Measurements from ENCODE around the gene CBFB.
A peak's percentile ranks its signal among the peaks of the same experiment; 100 is the strongest.

Gene CBFB

DNA sequence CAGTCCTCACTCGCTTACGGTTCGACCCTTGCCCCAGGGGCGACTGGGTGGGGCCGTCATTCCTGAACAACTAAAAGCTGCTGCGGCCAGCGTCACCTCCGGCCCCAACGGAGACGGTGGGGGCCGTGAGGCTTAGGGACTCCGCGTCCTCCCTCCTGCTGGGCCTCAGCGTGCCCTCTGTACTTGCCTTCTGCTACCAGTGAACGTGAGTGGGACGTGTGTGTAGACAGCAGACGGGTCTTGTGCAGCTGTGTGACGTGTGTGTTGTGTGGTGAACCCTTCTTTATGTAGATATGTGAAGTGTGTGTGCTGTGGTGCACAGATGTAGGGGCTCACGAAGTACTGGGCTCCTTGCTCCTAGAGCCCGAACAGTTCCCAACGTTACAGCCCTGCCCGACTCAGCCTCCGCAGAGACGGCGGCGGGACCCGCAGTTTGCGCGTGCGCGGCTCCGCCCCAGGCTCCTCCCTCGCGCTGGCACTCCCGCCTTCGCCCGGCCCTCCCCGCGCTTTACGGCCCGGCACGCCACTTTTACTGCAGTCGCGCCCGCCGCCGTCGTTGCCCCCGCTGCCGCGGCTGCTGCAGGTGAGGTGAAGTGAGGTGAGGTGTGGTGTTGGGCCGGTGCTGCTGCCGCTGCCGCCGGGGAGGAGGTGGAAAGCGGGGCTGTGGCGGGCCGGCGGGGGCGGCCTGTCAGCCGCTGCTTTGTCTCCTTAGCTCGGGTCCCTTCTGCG, 80.6 kb downstream of the CBFB start, which contains the start of gene PHAF1:
Gene PHAF1 (plus strand): TSS at position 535 of the 729 bp plus-strand sequence. CDS start 235 bp downstream, outside the sequence.
- TF ChIP-seq, protein P1, sequence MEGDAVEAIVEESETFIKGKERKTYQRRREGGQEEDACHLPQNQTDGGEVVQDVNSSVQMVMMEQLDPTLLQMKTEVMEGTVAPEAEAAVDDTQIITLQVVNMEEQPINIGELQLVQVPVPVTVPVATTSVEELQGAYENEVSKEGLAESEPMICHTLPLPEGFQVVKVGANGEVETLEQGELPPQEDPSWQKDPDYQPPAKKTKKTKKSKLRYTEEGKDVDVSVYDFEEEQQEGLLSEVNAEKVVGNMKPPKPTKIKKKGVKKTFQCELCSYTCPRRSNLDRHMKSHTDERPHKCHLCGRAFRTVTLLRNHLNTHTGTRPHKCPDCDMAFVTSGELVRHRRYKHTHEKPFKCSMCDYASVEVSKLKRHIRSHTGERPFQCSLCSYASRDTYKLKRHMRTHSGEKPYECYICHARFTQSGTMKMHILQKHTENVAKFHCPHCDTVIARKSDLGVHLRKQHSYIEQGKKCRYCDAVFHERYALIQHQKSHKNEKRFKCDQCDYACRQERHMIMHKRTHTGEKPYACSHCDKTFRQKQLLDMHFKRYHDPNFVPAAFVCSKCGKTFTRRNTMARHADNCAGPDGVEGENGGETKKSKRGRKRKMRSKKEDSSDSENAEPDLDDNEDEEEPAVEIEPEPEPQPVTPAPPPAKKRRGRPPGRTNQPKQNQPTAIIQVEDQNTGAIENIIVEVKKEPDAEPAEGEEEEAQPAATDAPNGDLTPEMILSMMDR (conservative IDR thresholded peaks at IDR 0.05; ENCODE audit: low read depth, low read length): no peak
- Histone ChIP-seq H3K4me3 (IDR thresholded peaks at IDR 0.05; ENCODE audit: insufficient read depth, low read depth, low read length) (no peak within 1 kb of the TSS), H3K9ac (peak within 1 kb of the TSS; percentile 38; the same call in 1 of the 2 replicates), H3K79me2 (ENCODE audit: insufficient read depth, low read depth) (peaks cover 36% of the 10 kb centered on the region; the same call in 1 of the 2 replicates), H3K27me3 (ENCODE audit: insufficient read depth, low read depth) (no peaks in the 10 kb centered on the region), H3K4me1 (ENCODE audit: low read depth, poor library complexity, severe bottlenecking) (peaks cover 14% of the 10 kb centered on the region), H4K20me1 (ENCODE audit: insufficient read depth) (no peaks in the 10 kb centered on the region; the same call in 1 of the 2 replicates), H3K4me2 (peak within 1 kb of the TSS; percentile 98), H2AFZ (ENCODE audit: low read depth) (peak within 1 kb of the TSS; percentile 95), H3K36me3 (ENCODE audit: insufficient read depth) (no peaks in the 10 kb centered on the region), H3K27ac (0 out of 2 replicates have a peak within 1 kb of the TSS, but pooled peaks have one; percentile 14)

DNA sequence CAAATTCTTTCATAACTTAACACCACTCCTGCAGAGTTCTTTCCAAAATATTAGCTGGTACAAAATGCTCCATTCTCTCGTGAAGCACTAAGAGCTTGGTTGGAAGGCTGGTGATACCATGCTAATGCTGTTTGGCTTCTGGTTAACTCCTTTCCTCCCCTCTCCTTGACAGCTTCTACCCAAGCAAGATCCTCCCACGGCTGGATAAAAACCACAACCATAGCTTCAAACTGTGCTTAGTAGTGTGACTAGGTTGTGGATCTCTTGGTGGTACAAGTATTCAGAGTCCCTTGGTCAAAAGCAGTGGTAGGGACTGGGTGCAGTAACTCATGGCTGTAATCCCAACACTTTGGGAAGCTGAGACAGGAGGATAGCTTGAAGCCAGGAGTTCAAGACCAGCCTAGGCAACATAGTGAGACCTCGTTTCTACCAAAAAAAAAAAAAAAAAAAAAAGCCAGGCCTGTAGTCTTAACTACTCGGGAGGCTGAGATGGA, 83.0 kb downstream of the CBFB start:
- no peak overlapping the region for H3K9ac ChIP-seq
- H3K4me2 ChIP-seq: no peak overlapping the region
- H3K27ac ChIP-seq: no peak overlapping the region

DNA sequence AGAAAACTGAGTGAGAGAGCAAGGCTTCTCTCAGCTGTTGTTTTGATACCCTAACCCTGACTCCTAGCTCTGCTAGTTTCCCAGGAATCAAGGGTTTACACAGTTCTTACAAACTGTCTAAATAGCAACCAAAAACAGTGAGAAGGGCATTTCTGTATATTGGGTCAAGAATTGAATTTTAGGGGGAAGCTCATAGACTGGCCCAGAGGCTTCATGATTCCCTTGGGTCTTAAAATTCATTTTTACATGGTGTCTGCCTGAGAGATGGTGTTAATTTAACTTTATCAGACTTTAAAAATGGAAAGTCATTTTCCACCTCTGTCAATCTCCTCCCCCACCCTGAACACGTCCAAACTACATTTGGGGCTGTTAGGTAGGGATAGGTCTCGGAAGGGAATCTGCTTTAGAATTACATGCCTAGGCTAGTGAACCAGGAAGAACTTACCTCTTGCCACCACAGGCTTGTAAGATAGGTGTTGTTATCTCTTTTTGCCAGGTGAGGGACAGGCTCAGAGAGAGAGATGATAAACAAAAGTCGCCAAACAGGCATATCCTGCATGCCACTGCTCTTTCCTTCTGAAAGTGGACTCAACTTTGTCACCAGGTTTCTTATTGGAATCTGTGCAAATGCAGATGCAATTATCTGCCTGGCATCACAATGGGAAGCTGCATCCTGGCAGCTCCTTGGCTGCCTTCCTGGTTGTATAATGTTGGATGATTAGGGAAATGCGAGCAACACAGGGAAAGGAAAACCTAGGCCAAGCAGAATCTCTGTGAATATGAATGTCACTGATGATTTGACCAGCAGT, 83.8 kb downstream of the CBFB start:
- H3K36me3 ChIP-seq (ENCODE audit: insufficient read depth): no peaks in the 10 kb centered on the region
- TF ChIP-seq, protein P1 (conservative IDR thresholded peaks at IDR 0.05; ENCODE audit: low read depth, low read length): no peak
- H3K4me2 ChIP-seq: no peak overlapping the region

More for the DNA sequence above, 83.0 kb downstream of the CBFB start:
- no peaks in the 10 kb centered on the region; the same call in 1 of the 2 replicates for H4K20me1 ChIP-seq (ENCODE audit: insufficient read depth)
- TF ChIP-seq, protein P1 (conservative IDR thresholded peaks at IDR 0.05; ENCODE audit: low read depth, low read length): no peak
- H3K4me1 ChIP-seq (ENCODE audit: low read depth, poor library complexity, severe bottlenecking): peaks cover 14% of the 10 kb centered on the region
- H3K27me3 ChIP-seq (ENCODE audit: insufficient read depth, low read depth): no peaks in the 10 kb centered on the region
- H3K79me2 ChIP-seq (ENCODE audit: insufficient read depth, low read depth): peaks cover 39% of the 10 kb centered on the region; the same call in 1 of the 2 replicates
- no peaks in the 10 kb centered on the region for H3K36me3 ChIP-seq (ENCODE audit: insufficient read depth)
- H2AFZ ChIP-seq (ENCODE audit: low read depth): no peak overlapping the region
- no peak overlapping the region for H3K4me3 ChIP-seq (IDR thresholded peaks at IDR 0.05; ENCODE audit: insufficient read depth, low read depth, low read length)

DNA sequence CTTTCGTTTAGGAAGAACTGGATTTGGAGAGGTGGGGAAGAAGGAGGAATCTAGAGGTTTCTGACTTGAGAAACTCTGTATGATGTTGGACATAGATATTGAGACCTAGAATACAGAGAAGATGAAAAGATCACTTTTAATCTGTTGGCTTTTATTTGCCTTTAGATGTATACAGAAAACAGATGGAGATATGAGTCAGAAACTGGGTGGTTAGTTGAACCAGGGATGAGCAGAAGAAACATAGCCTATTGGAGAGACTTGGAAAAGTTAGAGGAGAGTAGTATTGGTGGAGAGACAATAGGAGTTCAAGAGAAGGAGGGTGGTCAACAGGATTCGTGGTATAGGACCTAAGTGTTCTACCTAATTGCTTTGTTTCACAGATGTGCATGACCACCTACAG, 85.8 kb downstream of the CBFB start:
- no peaks in the 10 kb centered on the region; the same call in 1 of the 2 replicates for H4K20me1 ChIP-seq (ENCODE audit: insufficient read depth)
- no peak overlapping the region for H3K9ac ChIP-seq
- H2AFZ ChIP-seq (ENCODE audit: low read depth): no peak overlapping the region
- no peaks in the 10 kb centered on the region for H3K27me3 ChIP-seq (ENCODE audit: insufficient read depth, low read depth)
- no peak overlapping the region for H3K4me3 ChIP-seq (IDR thresholded peaks at IDR 0.05; ENCODE audit: insufficient read depth, low read depth, low read length)
- no peak overlapping the region for H3K4me2 ChIP-seq
- H3K4me1 ChIP-seq (ENCODE audit: low read depth, poor library complexity, severe bottlenecking): peaks cover 20% of the 10 kb centered on the region
- H3K36me3 ChIP-seq (ENCODE audit: insufficient read depth): no peaks in the 10 kb centered on the region
- TF ChIP-seq, protein P1 (conservative IDR thresholded peaks at IDR 0.05; ENCODE audit: low read depth, low read length): no peak
- H3K27ac ChIP-seq: no peak overlapping the region
- H3K79me2 ChIP-seq (ENCODE audit: insufficient read depth, low read depth): peaks cover 49% of the 10 kb centered on the region; the same call in 1 of the 2 replicates

More for the DNA sequence above, 83.8 kb downstream of the CBFB start:
- H3K27me3 ChIP-seq (ENCODE audit: insufficient read depth, low read depth): no peaks in the 10 kb centered on the region
- H4K20me1 ChIP-seq (ENCODE audit: insufficient read depth): no peaks in the 10 kb centered on the region; the same call in 1 of the 2 replicates
- peaks cover 44% of the 10 kb centered on the region; the same call in 1 of the 2 replicates for H3K79me2 ChIP-seq (ENCODE audit: insufficient read depth, low read depth)
- peaks cover 14% of the 10 kb centered on the region for H3K4me1 ChIP-seq (ENCODE audit: low read depth, poor library complexity, severe bottlenecking)
- H3K27ac ChIP-seq: no peak overlapping the region
- no peak overlapping the region for H3K4me3 ChIP-seq (IDR thresholded peaks at IDR 0.05; ENCODE audit: insufficient read depth, low read depth, low read length)
- no peak overlapping the region for H2AFZ ChIP-seq (ENCODE audit: low read depth)
- H3K9ac ChIP-seq: no peak overlapping the region
